Fibroblast of the conjunctiva (primary cell): ENCODE measurements around the gene BLACAT1.

Source experiments
- DNase-seq: peaks from one replicate; pipeline ENCODE4 v3.0.0-alpha.2; 2010; ENCODE audit warnings: low read depth

BLACAT1 gene

DNA sequence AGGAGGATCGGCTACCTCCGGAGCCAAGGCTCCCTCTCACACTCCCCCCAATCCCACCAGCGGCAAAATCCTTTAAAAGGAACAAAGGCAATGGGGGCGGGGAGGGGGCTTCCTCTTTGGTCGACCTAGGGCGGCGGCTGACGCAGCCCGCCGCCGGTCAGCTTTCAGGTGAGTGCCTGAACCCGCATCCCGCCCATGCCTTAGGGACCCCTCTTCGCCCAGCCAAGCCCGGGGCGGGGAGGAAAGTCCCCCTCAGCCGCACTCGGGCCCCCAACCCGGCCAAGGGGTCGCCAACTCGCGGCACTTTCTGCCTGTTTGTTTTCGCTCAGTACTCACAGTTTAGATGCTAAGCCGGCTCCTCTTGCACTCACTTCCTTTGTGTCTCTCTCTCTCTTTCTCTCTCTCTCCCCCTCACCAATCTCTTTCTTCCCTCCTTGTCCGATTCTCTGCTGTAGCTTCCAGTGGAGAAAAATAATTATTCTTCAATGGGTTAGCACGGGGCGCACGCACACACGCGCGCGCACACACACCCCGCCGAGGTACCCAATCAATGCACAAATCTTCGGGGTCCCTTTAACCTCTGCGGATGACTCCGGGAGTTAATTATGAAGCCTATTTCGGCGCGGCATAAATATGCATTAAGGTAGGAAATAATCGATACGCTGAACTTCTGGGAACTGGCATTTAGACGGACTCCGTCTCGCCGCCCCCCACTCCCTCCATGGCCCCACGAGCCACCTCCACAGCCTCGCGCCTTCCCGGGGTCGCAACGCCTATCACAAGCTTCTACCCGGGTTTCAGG, at the start of gene BLACAT1:
Gene BLACAT1 (minus strand): TSS at position 465 of the 802 bp plus-strand sequence.
- no peak for DNase-seq

DNA sequence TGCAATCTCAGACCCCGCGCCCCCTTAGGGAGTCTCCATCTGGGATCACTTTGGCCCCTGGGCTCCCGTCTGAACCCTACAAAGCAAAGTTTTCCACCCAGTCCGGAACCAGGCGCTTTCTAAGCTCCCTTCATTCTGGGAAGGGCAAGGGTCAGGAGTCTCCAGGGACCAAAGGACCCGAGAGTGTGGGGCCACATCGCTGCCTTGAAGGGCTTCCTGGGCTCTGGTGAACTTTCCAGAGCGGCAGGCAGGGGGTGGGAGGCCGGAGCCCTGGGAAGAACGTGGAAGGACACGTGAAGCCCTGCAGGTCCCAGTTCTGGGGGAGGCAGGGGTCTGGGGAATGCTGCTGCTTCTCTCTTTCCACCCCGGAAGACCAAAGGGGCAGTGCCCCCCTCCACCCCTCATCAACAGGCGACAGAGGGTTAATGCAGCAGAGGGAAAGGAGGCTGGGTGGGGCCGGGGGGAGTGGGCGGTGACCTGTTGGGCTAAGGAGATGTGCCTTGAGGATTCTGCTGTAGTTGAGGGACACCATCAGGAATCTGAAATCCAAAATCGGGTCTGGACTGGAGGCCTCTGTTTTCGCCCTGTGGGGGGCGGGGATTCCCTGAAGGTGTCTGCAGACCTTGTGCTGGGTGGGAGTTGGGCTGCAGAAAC, 49.4 kb upstream of the BLACAT1 start:
- DNase-seq, result no peak

DNA sequence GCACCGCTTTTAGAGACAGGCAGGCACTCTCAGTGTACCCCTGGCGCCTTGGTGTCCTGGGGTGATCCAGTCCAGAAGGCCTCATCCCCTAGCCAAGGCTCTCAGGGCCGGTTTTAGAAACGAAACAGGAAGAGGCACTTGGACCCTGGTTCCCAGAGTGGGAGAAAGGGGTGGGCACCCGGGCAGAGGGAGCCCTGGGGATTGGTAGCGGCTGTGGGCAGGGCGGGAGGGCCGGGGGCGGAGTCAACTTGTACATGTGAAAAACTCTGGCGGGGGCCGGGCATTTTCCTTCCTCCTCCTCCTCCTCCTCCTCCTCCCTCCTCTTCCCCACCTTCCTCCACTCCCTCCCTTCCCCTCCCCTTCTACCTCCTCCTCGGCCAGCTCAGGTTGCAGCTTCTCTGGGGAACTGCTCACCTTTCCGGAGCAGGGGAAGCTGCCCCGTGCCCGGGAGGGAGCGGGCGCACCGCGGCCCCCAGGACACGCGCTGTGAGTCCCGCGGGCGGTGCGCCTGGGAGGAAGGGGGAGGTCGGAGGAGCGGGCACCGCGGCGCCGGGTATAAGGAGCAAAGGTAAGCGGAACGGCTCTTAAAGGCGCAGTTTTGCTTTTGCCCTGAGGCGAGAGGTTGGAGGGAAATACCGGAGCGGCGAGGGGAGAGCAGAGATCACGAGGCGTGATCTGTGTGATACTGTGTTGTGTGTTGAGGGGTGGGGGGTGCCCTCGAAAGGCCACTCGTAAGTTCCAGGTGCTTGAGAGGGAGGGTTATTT, 48.6 kb upstream of the BLACAT1 start, which contains the start of gene CDK18:
Gene CDK18 (plus strand): TSS at position 359 of the 765 bp plus-strand sequence. CDS start 18,499 bp downstream, outside the sequence.
- DNase-seq, result no peak

GRCh38 chr1:205502992-205503391, 47.1 kb upstream of the BLACAT1 start:
- no peak for DNase-seq

DNA sequence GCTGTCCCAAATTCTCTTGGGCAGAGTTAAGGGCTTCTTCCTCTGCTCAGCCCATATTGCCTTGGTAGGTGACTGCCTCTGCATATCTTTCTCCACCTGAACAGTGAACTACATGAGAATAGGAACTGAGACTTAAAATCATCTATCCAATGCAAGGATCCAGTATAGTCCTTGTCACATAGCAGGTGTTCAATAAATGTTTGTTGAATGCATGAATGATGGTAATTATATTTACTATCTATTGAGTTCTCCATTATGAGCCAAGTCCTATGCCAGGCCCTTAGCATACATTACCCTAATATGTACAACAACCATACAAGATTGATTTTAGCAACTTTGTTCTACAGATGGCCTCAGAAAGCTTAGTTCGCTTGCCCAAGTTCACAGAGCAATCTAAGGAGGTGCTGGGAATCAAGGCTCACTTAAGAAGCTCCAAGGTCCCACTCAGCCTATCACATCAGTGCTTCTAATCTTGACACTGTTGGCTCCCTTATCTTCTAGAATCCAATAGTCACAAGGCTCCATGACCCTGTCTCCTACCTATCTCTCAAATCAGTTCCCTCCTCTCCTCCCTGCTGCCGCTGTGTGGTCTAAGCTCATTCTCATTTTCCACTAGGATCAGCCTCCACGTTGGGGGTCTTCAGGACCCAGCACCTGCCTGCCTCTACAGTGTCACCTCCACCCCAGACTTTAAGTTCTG, 46.4 kb upstream of the BLACAT1 start:
- no peak for DNase-seq

DNA sequence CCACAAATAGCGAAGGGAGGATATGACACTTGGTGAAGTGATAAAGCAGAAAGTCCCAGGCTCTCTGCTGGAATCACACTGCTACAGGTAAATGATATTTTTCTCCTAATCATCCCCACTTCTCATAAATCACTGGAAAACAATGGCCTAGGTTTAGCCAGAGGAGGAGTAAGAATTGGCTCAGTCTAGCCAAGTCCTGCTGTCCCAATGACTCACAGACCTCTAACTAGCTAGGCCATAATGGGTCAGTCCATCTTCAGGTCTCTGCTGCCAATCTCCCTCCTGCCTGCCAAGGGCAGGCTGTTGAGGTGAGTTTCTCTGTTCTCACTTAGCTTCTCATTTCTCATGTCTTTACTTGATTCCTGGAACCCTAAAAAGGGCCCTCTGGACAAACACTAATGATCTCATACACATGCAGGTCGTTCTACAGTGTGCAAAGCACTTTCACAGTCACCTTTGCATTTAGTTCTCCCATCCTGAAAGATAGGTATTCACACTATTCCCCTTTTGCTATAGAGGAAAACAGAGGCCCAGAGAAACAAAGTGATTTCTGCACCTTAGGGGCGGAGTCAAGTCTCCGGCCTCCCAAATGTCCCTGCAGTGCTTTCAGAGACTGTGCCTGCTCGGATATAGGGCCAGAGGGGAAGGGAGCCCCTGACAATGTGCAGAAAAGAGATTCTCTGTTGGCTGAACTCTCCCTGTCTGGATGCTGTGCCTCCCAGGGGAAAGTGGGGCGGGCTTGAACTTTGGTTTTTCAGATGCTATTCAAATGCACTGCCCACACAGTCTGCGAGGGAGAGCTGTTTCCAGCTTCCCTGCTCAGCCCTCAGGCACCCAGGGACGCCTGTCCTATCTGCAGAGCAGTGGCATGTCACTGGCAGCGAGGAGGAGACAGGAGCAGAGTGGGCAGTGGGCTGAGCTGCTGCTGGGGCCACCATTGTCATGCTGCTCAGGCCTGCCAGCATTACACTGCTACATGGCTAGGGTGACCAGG, 44.7 kb upstream of the BLACAT1 start:
- no peak for DNase-seq

GRCh38 chr1:205499789-205500188, 43.9 kb upstream of the BLACAT1 start:
- no peak for DNase-seq

- no peak for DNase-seq
Observed at GRCh38 chr1:205497351-205497750, 41.5 kb upstream of the BLACAT1 start.

DNA sequence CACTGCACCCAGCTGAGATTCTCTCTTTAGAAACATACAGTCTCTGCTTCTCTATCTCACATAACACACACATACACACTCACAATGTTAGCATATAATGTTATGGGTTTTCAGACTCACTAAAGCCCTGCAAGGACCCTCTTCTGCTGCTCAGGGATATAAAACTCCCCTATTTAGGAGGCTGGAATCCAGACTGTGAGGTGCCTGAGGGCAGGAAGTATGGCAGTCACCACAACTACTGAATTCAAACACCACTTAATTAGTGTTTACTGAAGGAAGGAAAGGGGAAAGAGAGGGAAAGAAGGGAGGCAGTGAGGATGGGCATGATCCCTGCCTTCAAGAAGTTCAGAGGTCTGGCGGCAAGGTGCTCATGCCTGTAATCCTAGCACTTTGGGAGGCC, 40.8 kb upstream of the BLACAT1 start:
- DNase-seq, result no peak

- DNase-seq, result no peak
Observed at GRCh38 chr1:205495237-205495823, 39.5 kb upstream of the BLACAT1 start.

DNA sequence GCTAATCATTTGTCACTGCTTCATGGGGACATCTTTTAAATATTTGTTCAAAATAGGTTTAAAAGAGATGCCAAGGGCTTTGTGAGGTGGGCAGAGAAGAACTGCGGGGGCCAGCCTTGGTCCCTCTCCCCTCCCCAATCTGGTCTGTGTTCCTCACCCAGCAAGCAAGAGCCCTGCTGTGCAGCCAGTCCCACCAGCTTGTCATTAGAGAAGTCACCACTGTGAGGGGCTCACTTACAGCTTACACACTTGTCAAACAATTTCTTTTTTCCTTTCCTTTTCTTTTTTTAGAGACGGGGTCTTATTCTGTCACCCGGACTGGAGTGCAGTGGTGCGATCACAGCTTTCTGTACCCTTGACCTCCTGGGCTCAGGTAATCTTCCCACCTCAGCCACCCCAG, 38.3 kb upstream of the BLACAT1 start:
- no peak for DNase-seq

GRCh38 chr1:205493241-205494085, 37.6 kb upstream of the BLACAT1 start:
- DNase-seq, result peak; percentile 49

GRCh38 chr1:205492774-205493173, 36.9 kb upstream of the BLACAT1 start:
- no peak for DNase-seq

- DNase-seq, result no peak
Observed at GRCh38 chr1:205492201-205492667, 36.4 kb upstream of the BLACAT1 start.

GRCh38 chr1:205491794-205492193, 35.9 kb upstream of the BLACAT1 start:
- DNase-seq, result no peak

DNA sequence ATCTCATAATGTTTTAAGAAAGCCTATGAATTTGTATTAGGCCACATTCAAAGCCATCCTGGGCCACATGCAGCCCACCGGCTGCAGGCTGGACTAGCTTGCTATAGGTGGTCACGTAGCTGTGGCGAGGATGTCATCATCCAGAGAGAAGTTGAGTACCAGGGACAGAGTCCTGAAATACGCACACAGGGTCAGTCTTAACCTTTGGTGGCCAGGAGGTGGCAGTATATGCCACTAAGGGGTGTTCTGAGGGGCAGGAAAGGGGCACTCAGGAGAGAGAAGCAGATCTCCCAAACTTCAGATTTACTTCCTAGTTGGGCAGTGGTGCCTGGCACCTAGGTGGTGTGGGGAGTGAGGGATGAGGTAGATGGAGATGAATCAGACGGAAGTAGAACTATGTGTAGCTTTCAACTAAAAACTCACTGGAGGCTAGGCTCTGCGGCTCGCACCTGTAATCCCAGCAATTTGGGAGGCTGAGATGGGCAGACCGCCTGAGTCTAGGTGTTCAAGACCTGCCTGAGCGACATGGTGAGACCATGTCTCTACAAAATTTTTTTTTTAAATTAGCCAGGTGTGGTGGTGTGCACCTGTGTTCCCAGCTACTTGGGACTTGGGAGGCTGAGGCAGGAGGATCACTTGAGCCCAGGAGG, 32.4 kb upstream of the BLACAT1 start:
- DNase-seq, result peak; percentile 27

DNA sequence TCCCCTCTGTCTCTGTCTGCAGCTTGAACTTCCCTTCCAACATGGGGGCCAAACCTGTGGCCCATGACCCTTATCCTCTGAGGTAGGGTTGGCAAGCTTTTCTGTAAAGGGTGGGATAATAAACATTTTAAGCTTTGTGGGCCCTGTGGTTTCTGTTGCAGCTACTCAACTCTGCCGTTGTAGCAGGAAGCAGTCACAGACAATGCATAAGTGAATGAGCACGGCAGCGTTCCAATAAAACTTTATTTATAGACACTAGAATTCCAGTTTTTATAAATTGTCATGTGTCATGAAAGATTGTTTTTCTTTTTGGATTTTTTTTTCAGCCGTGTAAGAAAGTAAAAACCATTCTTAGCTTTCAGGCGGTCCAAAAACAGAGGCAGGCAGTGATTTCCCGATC, 30.4 kb upstream of the BLACAT1 start:
- DNase-seq, result no peak
